H1 (cell line): ENCODE measurements around the gene TBC1D16.
"Not testable (repeated sequence)": the region's sequence is repeated elsewhere in the genome, so short reads cannot be mapped to it uniquely, and the experiment has no call there.

ENCODE experiments used
- BCL11A ChIP-seq, 2 experiments: IDR thresholded peaks; one replicate each; pipeline ENCODE4 v1.6.1; 2011; ENCODE audit warnings: low read depth in 2 of 2, low read length in 2 of 2, mild to moderate bottlenecking in 2 of 2
- CTCF ChIP-seq, 3 experiments: IDR thresholded peaks; 1 replicate in 2 of 3; 2 replicates in 1 of 3; pipeline versions ENCODE4 v1.5.1 to v1.6.1; 2011; ENCODE audit warnings: low read length in 3 of 3, mild to moderate bottlenecking in 3 of 3, inconsistent platforms in 2 of 3, low read depth in 1 of 3, moderate library complexity in 1 of 3; ENCODE audit not compliant: insufficient read depth in 1 of 3; ENCODE audit errors: control extremely low read depth in 1 of 3
- GTF2F1 ChIP-seq: IDR thresholded peaks from 2 replicates; pipeline ENCODE4 v1.6.1; 2012; ENCODE audit warnings: low read depth, low read length, improper control_type of control experiment, borderline replicate concordance
- HDAC2 ChIP-seq, 2 experiments: fragments of 300-600 bp in 1 of 2; sonication (generic) in 1 of 2; IDR thresholded peaks; 2 replicates each; pipeline ENCODE4 v1.6.1; 2011 to 2012; ENCODE audit warnings: low read depth in 2 of 2, low read length in 2 of 2, mild to moderate bottlenecking in 2 of 2, moderate library complexity in 2 of 2, borderline replicate concordance in 1 of 2, inconsistent platforms in 1 of 2
- PHF8 ChIP-seq: fragments of 200-600 bp; sonication (generic); conservative IDR thresholded peaks from 2 replicates; pipeline ENCODE4 v1.7.1; 2012; ENCODE audit warnings: low read depth, mild to moderate bottlenecking, inconsistent platforms, low read length, moderate library complexity
- POLR2A ChIP-seq, 2 experiments: IDR thresholded peaks; 1 replicate in 1 of 2; 2 replicates in 1 of 2; pipeline ENCODE4 v1.6.1; 2011; ENCODE audit warnings: low read depth in 2 of 2, low read length in 2 of 2, mild to moderate bottlenecking in 2 of 2; ENCODE audit errors: control extremely low read depth in 1 of 2
- POLR2AphosphoS5 ChIP-seq: IDR thresholded peaks from 2 replicates; pipeline ENCODE4 v1.6.1; 2011; ENCODE audit warnings: low read depth, low read length
- SIN3A ChIP-seq, 2 experiments: IDR thresholded peaks in 1 of 2; conservative IDR thresholded peaks in 1 of 2; 2 replicates each; pipeline ENCODE4 v1.6.1; 2011 to 2012; ENCODE audit warnings: low read length in 2 of 2, improper control_type of control experiment in 1 of 2, low read depth in 1 of 2, mild to moderate bottlenecking in 1 of 2

DNA sequence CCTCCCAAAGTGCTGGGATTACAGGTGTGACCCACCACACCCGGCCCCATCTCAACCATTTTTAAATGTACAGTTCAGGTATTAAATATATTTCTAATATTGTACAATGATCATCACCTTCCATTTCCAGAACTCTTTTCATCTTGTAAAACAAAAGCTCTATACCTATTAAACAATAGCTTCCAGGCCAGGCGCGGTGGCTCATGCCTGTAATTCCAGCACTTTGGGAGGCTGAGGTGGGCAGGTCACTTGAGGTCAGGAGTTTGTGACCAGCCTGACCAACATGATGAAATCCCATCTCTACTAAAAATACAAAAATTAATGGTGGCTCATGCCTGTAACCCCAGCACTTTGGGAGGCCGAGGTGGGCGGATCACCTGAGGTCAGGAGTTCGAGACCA lies 73.2 kb downstream of the TBC1D16 start:
- not testable (repeated sequence) for TF ChIP-seq SIN3A (conservative IDR thresholded peaks at IDR 0.05 in 1 of 2, IDR thresholded peaks at IDR 0.05 in 1 of 2; ENCODE audit: low read depth in 1 of 2, low read length in 2 of 2); POLR2AphosphoS5; HDAC2 (IDR thresholded peaks at IDR 0.05; ENCODE audit: borderline replicate concordance in 1 of 2, low read depth in 2 of 2, low read length in 2 of 2); PHF8; GTF2F1; CTCF (IDR thresholded peaks at IDR 0.05; ENCODE audit: control extremely low read depth in 1 of 3, insufficient read depth in 1 of 3, low read depth in 1 of 3, low read length in 3 of 3); POLR2A (IDR thresholded peaks at IDR 0.05; ENCODE audit: control extremely low read depth in 1 of 2, low read depth in 2 of 2, low read length in 2 of 2); BCL11A (IDR thresholded peaks at IDR 0.05; ENCODE audit: low read depth in 2 of 2, low read length in 2 of 2)
